Natural killer cell (primary cell): Measurements from ENCODE around the gene C1QTNF6. TPM values are rescaled to one million over a fixed set of nuclear protein-coding genes. Genes with fewer than 3 reads are reported as not detected.

Source experiments
- ATAC-seq, 3 donors: fragments of 150-1000 bp in 2 of 3; fragments of 200-7000 bp in 1 of 3; cut with Tn5 transposase; 1 replicate in 1 of 3; 2 replicates in 2 of 3; pipeline ENCODE4 v1.10.0; 2021; ENCODE audit warnings: mild to moderate bottlenecking in 2 of 3, moderate library complexity in 2 of 3
- DNase-seq, 2 donors: peaks; one replicate each; pipeline versions ENCODE4 v3.0.0 to v3.0.0-alpha.2; 2013 to 2021; ENCODE audit warnings: mixed read lengths in 1 of 2
- H3K27ac ChIP-seq: one replicate; pipeline ENCODE4 v1.5.1; 2013; ENCODE audit warnings: mild to moderate bottlenecking, low read length
- H3K27me3 ChIP-seq: one replicate; pipeline ENCODE4 v1.6.1; 2013; ENCODE audit warnings: low read length; ENCODE audit not compliant: control insufficient read depth, insufficient read depth
- H3K36me3 ChIP-seq: one replicate; pipeline ENCODE4 v1.6.1; 2013; ENCODE audit warnings: low read length; ENCODE audit not compliant: control insufficient read depth, insufficient read depth
- H3K4me1 ChIP-seq: one replicate; pipeline ENCODE4 v1.6.1; 2013; ENCODE audit warnings: low read length; ENCODE audit not compliant: control insufficient read depth, insufficient read depth
- H3K4me3 ChIP-seq: one replicate; pipeline ENCODE4 v1.5.1; 2013; ENCODE audit warnings: low read length
- H3K9me3 ChIP-seq: one replicate; pipeline ENCODE4 v1.6.1; 2013; ENCODE audit warnings: low read length; ENCODE audit not compliant: control insufficient read depth, insufficient read depth
- H3K27ac Mint-ChIP-seq, 2 donors: one replicate each; pipeline ENCODE4 v1.8.0; 2022; ENCODE audit warnings: mild to moderate bottlenecking in 2 of 2, mixed read lengths in 2 of 2, moderate library complexity in 1 of 2
- H3K27me3 Mint-ChIP-seq, 2 donors: one replicate each; pipeline ENCODE4 v1.8.0; 2022; ENCODE audit warnings: low read depth in 2 of 2, mixed read lengths in 2 of 2
- H3K36me3 Mint-ChIP-seq: one replicate; pipeline ENCODE4 v1.8.0; 2022; ENCODE audit warnings: mixed read lengths
- H3K4me1 Mint-ChIP-seq, 2 donors: one replicate each; pipeline ENCODE4 v1.8.0; 2022; ENCODE audit warnings: mixed read lengths in 2 of 2
- H3K4me3 Mint-ChIP-seq: one replicate; pipeline ENCODE4 v1.8.0; 2022; ENCODE audit warnings: mild to moderate bottlenecking, moderate library complexity, mixed read lengths
- H3K9me3 Mint-ChIP-seq, 2 donors: one replicate each; pipeline ENCODE4 v1.8.0; 2022; ENCODE audit warnings: mixed read lengths in 2 of 2
- CTCF ChIP-seq: fragments of 200-600 bp; IDR thresholded peaks from one replicate; pipeline ENCODE4 v1.8.0; 2022; ENCODE audit warnings: antibody characterized with exemption
- WGBS: methylation state at CpG from one replicate; pipeline ENCODE4 v1.1.7; 2013; ENCODE audit warnings: missing lambda C conversion rate; ENCODE audit not compliant: insufficient coverage; 5-methylcytosine and 5-hydroxymethylcytosine counted together
- intact Hi-C: fragments of 100-400 bp; cut with micrococcal nuclease; formaldehyde crosslinking; loops from one replicate; pipeline ENCODE4 v1.14.2; 2022
- total RNA-seq, 4 donors: library from RNA; stranded (reverse); fragments of 120-200 nt in 1 of 4; gene quantifications; one replicate each; pipeline versions ENCODE4 v1.2.3 to v1.2.4, GENCODE V29; 2013 to 2022

Gene C1QTNF6
- total RNA-seq, 3 donors from 2014 or later (not counting 1 experiment from before 2014, with no cell fraction given): 6.0 to 10.3 (median 6.7) TPM

- Histone ChIP-seq H3K27ac (no peak overlapping the region), H3K4me3 (no peak overlapping the region), H3K36me3 (no peaks in the 10 kb centered on the region), H3K4me1 (peaks cover 65% of the 10 kb centered on the region), H3K27me3 (no peaks in the 10 kb centered on the region), H3K9me3 (no peaks in the 10 kb centered on the region)
- peak overlapping the region; percentile 88 for H3K4me3 Mint-ChIP-seq
- peak overlapping the region in 1 of 2 donors; percentile 85 for H3K27ac Mint-ChIP-seq
- H3K27me3 Mint-ChIP-seq: no peaks in the 10 kb centered on the region
- no peaks in the 10 kb centered on the region for H3K9me3 Mint-ChIP-seq
- peaks cover 48 to 65% of the 10 kb centered on the region in 2 donors for H3K4me1 Mint-ChIP-seq
- DNase-seq (no peak), ATAC-seq (no peak)
- intact Hi-C loops: no loop called here
- TF ChIP-seq CTCF: no peak
- H3K36me3 Mint-ChIP-seq: no peaks in the 10 kb centered on the region
- 95% methylated on average over 17 of the region's 18 CpGs for WGBS
Observed at GRCh38 chr22:37184816-37185541, 3.1 kb downstream of the C1QTNF6 start.

- peak overlapping the region in 1 of 2 donors; percentile 85 for H3K27ac Mint-ChIP-seq
- no peaks in the 10 kb centered on the region for H3K27me3 Mint-ChIP-seq
- Histone ChIP-seq H3K27me3 (no peaks in the 10 kb centered on the region), H3K27ac (no peak overlapping the region), H3K4me1 (peaks cover 65% of the 10 kb centered on the region), H3K36me3 (no peaks in the 10 kb centered on the region), H3K9me3 (no peaks in the 10 kb centered on the region), H3K4me3 (no peak overlapping the region)
- TF ChIP-seq CTCF: no peak
- intact Hi-C loops: no loop called here
- ATAC-seq: no peak
- H3K4me1 Mint-ChIP-seq: peaks cover 48 to 62% of the 10 kb centered on the region in 2 donors
- no peak overlapping the region for H3K4me3 Mint-ChIP-seq
- DNase-seq: no peak
- 89% methylated on average over 12 of the region's 12 CpGs for WGBS
- no peaks in the 10 kb centered on the region for H3K9me3 Mint-ChIP-seq
- H3K36me3 Mint-ChIP-seq: no peaks in the 10 kb centered on the region
Observed at GRCh38 chr22:37184380-37184755, 3.7 kb downstream of the C1QTNF6 start.

- Histone ChIP-seq H3K27ac (no peak overlapping the region), H3K27me3 (no peaks in the 10 kb centered on the region), H3K4me1 (peaks cover 66% of the 10 kb centered on the region), H3K9me3 (no peaks in the 10 kb centered on the region), H3K36me3 (no peaks in the 10 kb centered on the region), H3K4me3 (no peak overlapping the region)
- ATAC-seq (peak in 2 of 3 donors; percentile 23 to 30), DNase-seq (peak in 1 of 2 donors; percentile 42)
- TF ChIP-seq CTCF: no peak
- Mint-ChIP-seq H3K27me3 (no peaks in the 10 kb centered on the region), H3K4me1 (peaks cover 41 to 56% of the 10 kb centered on the region in 2 donors), H3K36me3 (no peaks in the 10 kb centered on the region), H3K27ac (peak overlapping the region in 1 of 2 donors; percentile 66), H3K4me3 (peak overlapping the region; percentile 31), H3K9me3 (no peaks in the 10 kb centered on the region)
- intact Hi-C loops: no loop called here
- WGBS: 58% methylated on average over 15 of the region's 17 CpGs
Observed at GRCh38 chr22:37183432-37184379, 4.3 kb downstream of the C1QTNF6 start.
